HCT116 (cell line): ENCODE measurements around the gene ZNF180. TPM values are rescaled to one million over a fixed set of nuclear protein-coding genes. Genes with fewer than 3 reads are reported as not detected.

Experiments used
- ATAC-seq: fragments of 200-7000 bp; cut with Tn5 transposase; 2 replicates; pipeline ENCODE4 v1.9.1; 2020; ENCODE audit warnings: mild to moderate bottlenecking, moderate library complexity
- BruUV-seq: library from RNA; stranded (reverse); fragments of 400-500 nt; replicated peaks from 2 replicates; lab custom pipeline; 2021; lab: Mats Ljungman, UMichigan
- CTCF ChIA-PET: fragments of 300-600 bp; sonication (Branson Sonifier 250); formaldehyde crosslinking; loops from one replicate; lab custom pipeline; 2021; ENCODE audit warnings: antibody characterized with exemption; lab: Charles Lee
- POLR2A ChIA-PET: fragments of 300-600, 350-600 bp; sonication (Branson Sonifier 250); formaldehyde crosslinking; loops from one replicate; lab custom pipeline; 2021; ENCODE audit warnings: antibody characterized with exemption; lab: Charles Lee
- RAD21 ChIA-PET, 2 experiments: fragments of 300-600 bp; sonication (Branson Sonifier 250); formaldehyde crosslinking; loops; one replicate each; lab custom pipeline; 2023; ENCODE audit warnings: low total read pairs in 2 of 2; ENCODE audit not compliant: uncharacterized antibody in 2 of 2, unreplicated experiment in 2 of 2, low non-redundant PET in 1 of 2; lab: Charles Lee
- DNase-seq: peaks from one replicate; pipeline ENCODE4 v3.0.0-alpha.2; 2010; ENCODE audit warnings: low read depth, low spot score
- H2AFZ ChIP-seq: fragments of 200-600 bp; shearing (Covaris generic), sonication (generic); 2 replicates; pipeline ENCODE4 v1.6.1; 2017; ENCODE audit warnings: low read depth, mixed run types, mixed read lengths, antibody characterized with exemption, low read length; ENCODE audit not compliant: poor library complexity, severe bottlenecking
- H3K27ac ChIP-seq: 2 replicates; pipeline ENCODE4 v1.5.1; 2012; ENCODE audit warnings: low read depth, low read length
- H3K27me3 ChIP-seq: fragments of 200-600 bp; sonication (generic); 2 replicates; pipeline ENCODE4 v1.6.1; 2016; ENCODE audit warnings: mixed run types, low read length, mixed read lengths; ENCODE audit not compliant: insufficient read depth
- H3K36me3 ChIP-seq, 2 experiments: fragments of 200-500 bp in 1 of 2; fragments of 200-600 bp in 1 of 2; sonication (Bioruptor generic) in 1 of 2; sonication (generic) in 1 of 2; 2 replicates each; pipeline versions ENCODE4 v1.5.1 to v1.6.1; 2014 to 2016; ENCODE audit warnings: low read length in 2 of 2, inconsistent platforms in 1 of 2, mixed read lengths in 1 of 2, mixed run types in 1 of 2; ENCODE audit not compliant: insufficient read depth in 2 of 2, control insufficient read depth in 1 of 2
- H3K4me1 ChIP-seq, 2 experiments: fragments of 200-600 bp in 1 of 2; sonication (generic) in 1 of 2; 2 replicates each; pipeline versions ENCODE4 v1.5.1 to v1.6.1; 2012 to 2017; ENCODE audit warnings: low read length in 2 of 2, inconsistent platforms in 1 of 2, mild to moderate bottlenecking in 1 of 2, mixed read lengths in 1 of 2, mixed run types in 1 of 2, moderate library complexity in 1 of 2; ENCODE audit not compliant: insufficient read depth in 2 of 2, control insufficient read depth in 1 of 2
- H3K4me2 ChIP-seq: fragments of 200-600 bp; sonication (generic); 2 replicates; pipeline ENCODE4 v1.6.1; 2017; ENCODE audit warnings: mixed run types, low read length, mixed read lengths
- H3K4me3 ChIP-seq, 2 experiments: fragments of 200-600 bp in 1 of 2; sonication (generic) in 1 of 2; replicated peaks in 1 of 2; 2 replicates each; pipeline ENCODE4 v1.5.1; 2011 to 2016; ENCODE audit warnings: low read length in 2 of 2, control low read depth in 1 of 2, low read depth in 1 of 2, mild to moderate bottlenecking in 1 of 2, mixed read lengths in 1 of 2, mixed run types in 1 of 2
- H3K79me2 ChIP-seq: fragments of 200-600 bp; sonication (generic); 2 replicates; pipeline ENCODE4 v1.6.1; 2017; ENCODE audit warnings: mild to moderate bottlenecking, mixed run types, low read length, moderate library complexity, mixed read lengths; ENCODE audit not compliant: insufficient read depth
- H3K9ac ChIP-seq: fragments of 200-600 bp; sonication (generic); 2 replicates; pipeline ENCODE4 v1.6.1; 2016; ENCODE audit warnings: low read length, mixed read lengths
- H3K9me2 ChIP-seq: fragments of 200-600 bp; sonication (generic), shearing (Covaris generic); 2 replicates; pipeline ENCODE4 v1.6.1; 2017; ENCODE audit warnings: mixed run types, mild to moderate bottlenecking, moderate library complexity; ENCODE audit not compliant: insufficient read depth
- H3K9me3 ChIP-seq, 2 experiments: fragments of 200-500 bp in 1 of 2; fragments of 200-600 bp in 1 of 2; sonication (Bioruptor generic) in 1 of 2; sonication (generic) in 1 of 2; 2 replicates each; pipeline ENCODE4 v1.6.1; 2014 to 2017; ENCODE audit warnings: low read length in 2 of 2, mixed read lengths in 2 of 2, inconsistent platforms in 1 of 2, low read depth in 1 of 2, mild to moderate bottlenecking in 1 of 2, mixed run types in 1 of 2, moderate library complexity in 1 of 2; ENCODE audit not compliant: control insufficient read depth in 1 of 2, insufficient read depth in 1 of 2
- H4K20me1 ChIP-seq: fragments of 200-600 bp; sonication (generic), shearing (Covaris generic); 2 replicates; pipeline ENCODE4 v1.6.1; 2017; ENCODE audit warnings: mixed run types, mild to moderate bottlenecking, moderate library complexity; ENCODE audit not compliant: insufficient read depth
- ATF3 ChIP-seq: IDR thresholded peaks from 2 replicates; pipeline ENCODE4 v1.6.1; 2012
- CEBPB ChIP-seq: IDR thresholded peaks from 2 replicates; pipeline ENCODE4 v1.6.1; 2012; ENCODE audit warnings: low read depth
- ELF1 ChIP-seq: IDR thresholded peaks from 2 replicates; pipeline ENCODE4 v1.6.1; 2012; ENCODE audit warnings: low read depth, borderline replicate concordance
- EZH2phosphoT487 ChIP-seq: fragments of 200-600 bp; IDR thresholded peaks from 2 replicates; pipeline ENCODE4 v1.6.1; 2018; ENCODE audit warnings: antibody characterized with exemption, borderline replicate concordance
- FOSL1 ChIP-seq: IDR thresholded peaks from 2 replicates; pipeline ENCODE4 v1.6.1; 2012; ENCODE audit warnings: low read depth
- JUND ChIP-seq: IDR thresholded peaks from 2 replicates; pipeline ENCODE4 v1.6.1; 2012
- POLR2AphosphoS5 ChIP-seq: IDR thresholded peaks from 2 replicates; pipeline ENCODE4 v1.6.1; 2011; ENCODE audit warnings: mild to moderate bottlenecking, low read depth, low read length, moderate library complexity
- RAD21 ChIP-seq: IDR thresholded peaks from 2 replicates; pipeline ENCODE4 v1.6.1; 2012; ENCODE audit warnings: low read depth, mild to moderate bottlenecking
- SP1 ChIP-seq: IDR thresholded peaks from 2 replicates; pipeline ENCODE4 v1.6.1; 2012; ENCODE audit warnings: low read depth
- SRF ChIP-seq: IDR thresholded peaks from 2 replicates; pipeline ENCODE4 v1.6.1; 2012; ENCODE audit warnings: low read depth
- TCF7L2 ChIP-seq: IDR thresholded peaks from 2 replicates; pipeline ENCODE4 v1.7.0; 2011; ENCODE audit warnings: borderline replicate concordance, inconsistent platforms; ENCODE audit not compliant: insufficient read depth, insufficient read length; ENCODE audit errors: extremely low read depth
- ZBTB33 ChIP-seq: IDR thresholded peaks from 2 replicates; pipeline ENCODE4 v1.6.1; 2011; ENCODE audit warnings: mild to moderate bottlenecking, low read length, moderate library complexity; ENCODE audit not compliant: insufficient replicate concordance; ENCODE audit errors: extremely low read depth
- ZFX ChIP-seq: fragments of 450-650 bp; IDR thresholded peaks from 2 replicates; pipeline ENCODE4 v1.6.1; 2017
- ZNF274 ChIP-seq: fragments of 200-500 bp; sonication (Bioruptor generic); IDR thresholded peaks from 2 replicates; pipeline ENCODE4 v1.6.1; 2014; ENCODE audit warnings: mild to moderate bottlenecking, low read depth, low read length, inconsistent platforms
- intact Hi-C: fragments of 100-400 bp; cut with micrococcal nuclease; formaldehyde crosslinking; loops from 2 replicates; pipeline ENCODE4 v1.10.0; 2022
- total RNA-seq: library from RNA; stranded (reverse); gene quantifications from one replicate; pipeline ENCODE4 v1.2.1, GENCODE V29; 2021; ENCODE audit not compliant: unreplicated experiment
- TF ChIP-seq, protein P1 (sequence below): IDR thresholded peaks from 2 replicates; pipeline ENCODE4 v1.6.1; 2012

The ZNF180 gene
- total RNA-seq, 1 experiment from 2014 or later, result 7.3 TPM

GRCh38 chr19:44515031-44515430 lies 14.7 kb upstream of the ZNF180 start:
- Histone ChIP-seq H3K4me3 (no peak overlapping the region), H3K9me3 (no peaks in the 10 kb centered on the region), H3K27me3 (no peaks in the 10 kb centered on the region), H3K4me2 (no peak overlapping the region), H3K79me2 (no peaks in the 10 kb centered on the region), H3K27ac (no peak overlapping the region), H3K9me2 (no peaks in the 10 kb centered on the region), H3K36me3 (no peaks in the 10 kb centered on the region), H2AFZ (no peak overlapping the region), H3K9ac (no peak overlapping the region), H3K4me1 (no peaks in the 10 kb centered on the region), H4K20me1 (no peaks in the 10 kb centered on the region)
- POLR2A ChIA-PET, result no interaction called here
- RAD21 ChIA-PET, result no interaction called here
- intact Hi-C loops, result no loop called here
- CTCF ChIA-PET, result interaction anchor here (1.4 kb wide), 1 partner anchor 15 kb away, joined by 3 read pairs; the partner anchor contains the start of gene ZNF180
- BruUV-seq, result no TSS peak
- ATAC-seq (no peak), DNase-seq (no peak)
- TF ChIP-seq ZNF274, result no peak
- TF ChIP-seq ZFX, result no peak
- TF ChIP-seq JUND, result no peak

GRCh38 chr19:44512326-44513298 lies 12.3 kb upstream of the ZNF180 start:
- no peaks in the 10 kb centered on the region for H3K27me3 ChIP-seq
- H4K20me1 ChIP-seq, result no peaks in the 10 kb centered on the region
- no peaks in the 10 kb centered on the region for H3K9me3 ChIP-seq
- CTCF ChIA-PET, result interaction anchor here (0.6 to 1.0 kb wide), 2 partner anchors 22 to 42 kb away, joined by 3 to 5 read pairs; no protein-coding TSS in a partner anchor
- peak; percentile 24 for DNase-seq
- BruUV-seq, result no TSS peak
- H3K36me3 ChIP-seq, result no peaks in the 10 kb centered on the region
- H3K9me2 ChIP-seq, result no peaks in the 10 kb centered on the region
- ATAC-seq, result peak; percentile 90
- H3K4me3 ChIP-seq, result no peak overlapping the region
- no peak overlapping the region for H2AFZ ChIP-seq
- no peak overlapping the region for H3K27ac ChIP-seq
- RAD21 ChIA-PET, result no interaction called here
- no peaks in the 10 kb centered on the region for H3K79me2 ChIP-seq
- POLR2A ChIA-PET, result no interaction called here
- no peaks in the 10 kb centered on the region for H3K4me1 ChIP-seq
- intact Hi-C loops, result no loop called here
- no peak overlapping the region for H3K4me2 ChIP-seq
- H3K9ac ChIP-seq, result no peak overlapping the region
- TF ChIP-seq RAD21 (peak; percentile 52), FOSL1 (no peak), ELF1 (no peak), POLR2AphosphoS5 (no peak), SP1 (no peak), ATF3 (no peak), ZBTB33 (no peak), CEBPB (no peak), SRF (no peak), EZH2phosphoT487 (no peak), TCF7L2 (no peak), ZNF274 (no peak)
- TF ChIP-seq, protein P1, sequence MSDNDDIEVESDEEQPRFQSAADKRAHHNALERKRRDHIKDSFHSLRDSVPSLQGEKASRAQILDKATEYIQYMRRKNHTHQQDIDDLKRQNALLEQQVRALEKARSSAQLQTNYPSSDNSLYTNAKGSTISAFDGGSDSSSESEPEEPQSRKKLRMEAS, result no peak
